Chondrocyte (in vitro differentiated cells): ENCODE results near the gene SDHAF3. TPM values are rescaled to one million over a fixed set of nuclear protein-coding genes. Genes with fewer than 3 reads are reported as not detected.
"Not testable (repeated sequence)": the region's sequence is repeated elsewhere in the genome, so short reads cannot be mapped to it uniquely, and the experiment has no call there.

Experiments
- DNase-seq: peaks from one replicate; pipeline ENCODE4 v3.0.0; 2021; ENCODE audit warnings: mixed read lengths, low spot score
- H3K27ac Mint-ChIP-seq: one replicate; pipeline ENCODE4 v1.8.0; 2021; ENCODE audit warnings: mild to moderate bottlenecking, moderate library complexity, mixed read lengths; ENCODE audit not compliant: unreplicated experiment
- H3K27me3 Mint-ChIP-seq: 2 replicates; pipeline ENCODE4 v1.8.0; 2021; ENCODE audit warnings: low read depth, mixed read lengths
- H3K36me3 Mint-ChIP-seq: 2 replicates; pipeline ENCODE4 v1.8.0; 2021; ENCODE audit warnings: low read depth, mixed read lengths
- H3K4me1 Mint-ChIP-seq: 2 replicates; pipeline ENCODE4 v1.8.0; 2021; ENCODE audit warnings: low read depth, mild to moderate bottlenecking, mixed read lengths
- H3K4me3 Mint-ChIP-seq: one replicate; pipeline ENCODE4 v1.8.0; 2021; ENCODE audit warnings: mild to moderate bottlenecking, moderate library complexity, mixed read lengths; ENCODE audit not compliant: unreplicated experiment
- H3K9me3 Mint-ChIP-seq: 2 replicates; pipeline ENCODE4 v1.8.0; 2021; ENCODE audit warnings: low read depth, mixed read lengths
- total RNA-seq: library from RNA; stranded (reverse); gene quantifications from 3 replicates; pipeline ENCODE4 v1.2.1, GENCODE V29; 2021
- TF ChIP-seq, protein P1 (sequence below): fragments of 200-600 bp; sonication (generic); IDR thresholded peaks from 2 replicates; pipeline ENCODE4 v1.5.0; 2021; ENCODE audit warnings: antibody characterized with exemption, mild to moderate bottlenecking, moderate library complexity

The SDHAF3 gene
- total RNA-seq, 1 donor from 2014 or later, result 8.0 TPM

DNA sequence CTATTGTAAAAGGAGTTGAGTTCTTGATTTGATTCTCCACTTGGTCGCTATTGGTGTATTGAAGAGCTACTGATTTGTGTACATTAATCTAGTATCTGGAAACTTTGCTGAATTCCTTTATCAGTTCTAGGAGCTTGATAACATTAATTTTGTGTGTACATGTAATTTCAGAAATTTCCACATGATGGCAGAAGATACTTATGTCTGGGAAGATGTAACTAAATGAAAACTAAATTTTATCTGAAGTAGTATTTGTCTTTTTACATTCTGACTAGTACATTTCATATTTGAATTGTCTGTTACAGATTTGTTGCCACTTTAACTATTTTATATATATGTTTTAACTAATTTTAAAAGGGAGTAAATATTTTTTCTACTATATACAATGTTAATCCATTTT lies 27.6 kb downstream of the SDHAF3 start:
- peaks cover 6% of the 10 kb centered on the region for H3K4me1 Mint-ChIP-seq
- H3K36me3 Mint-ChIP-seq, result peaks cover 12% of the 10 kb centered on the region
- H3K9me3 Mint-ChIP-seq, result peaks cover 12% of the 10 kb centered on the region
- no peaks in the 10 kb centered on the region for H3K27me3 Mint-ChIP-seq
- TF ChIP-seq, protein P1, sequence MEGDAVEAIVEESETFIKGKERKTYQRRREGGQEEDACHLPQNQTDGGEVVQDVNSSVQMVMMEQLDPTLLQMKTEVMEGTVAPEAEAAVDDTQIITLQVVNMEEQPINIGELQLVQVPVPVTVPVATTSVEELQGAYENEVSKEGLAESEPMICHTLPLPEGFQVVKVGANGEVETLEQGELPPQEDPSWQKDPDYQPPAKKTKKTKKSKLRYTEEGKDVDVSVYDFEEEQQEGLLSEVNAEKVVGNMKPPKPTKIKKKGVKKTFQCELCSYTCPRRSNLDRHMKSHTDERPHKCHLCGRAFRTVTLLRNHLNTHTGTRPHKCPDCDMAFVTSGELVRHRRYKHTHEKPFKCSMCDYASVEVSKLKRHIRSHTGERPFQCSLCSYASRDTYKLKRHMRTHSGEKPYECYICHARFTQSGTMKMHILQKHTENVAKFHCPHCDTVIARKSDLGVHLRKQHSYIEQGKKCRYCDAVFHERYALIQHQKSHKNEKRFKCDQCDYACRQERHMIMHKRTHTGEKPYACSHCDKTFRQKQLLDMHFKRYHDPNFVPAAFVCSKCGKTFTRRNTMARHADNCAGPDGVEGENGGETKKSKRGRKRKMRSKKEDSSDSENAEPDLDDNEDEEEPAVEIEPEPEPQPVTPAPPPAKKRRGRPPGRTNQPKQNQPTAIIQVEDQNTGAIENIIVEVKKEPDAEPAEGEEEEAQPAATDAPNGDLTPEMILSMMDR, result peak; percentile 89
- DNase-seq, result no peak
- no peak overlapping the region for H3K27ac Mint-ChIP-seq
- no peak overlapping the region for H3K4me3 Mint-ChIP-seq

DNA sequence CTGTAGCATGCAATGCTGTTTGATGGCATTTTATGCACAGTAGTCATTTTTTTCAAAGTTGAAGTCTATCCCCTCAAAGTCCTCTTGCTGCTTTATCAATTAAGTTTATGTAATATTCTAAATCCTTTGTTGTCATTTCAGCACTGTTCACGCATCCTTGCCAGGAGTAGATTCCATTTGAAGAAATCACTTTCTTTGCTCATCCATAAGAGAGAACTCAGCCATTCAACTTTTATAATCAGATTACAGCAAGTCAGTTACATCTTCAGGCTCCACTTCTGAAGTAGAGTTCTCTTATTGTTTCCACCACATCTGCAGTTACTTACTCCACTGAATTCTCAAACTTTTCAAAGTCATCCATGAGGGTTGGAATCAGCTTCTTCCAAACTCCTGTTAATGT lies 32.3 kb downstream of the SDHAF3 start:
- no peak for DNase-seq
- H3K9me3 Mint-ChIP-seq, result no peaks in the 10 kb centered on the region

DNA sequence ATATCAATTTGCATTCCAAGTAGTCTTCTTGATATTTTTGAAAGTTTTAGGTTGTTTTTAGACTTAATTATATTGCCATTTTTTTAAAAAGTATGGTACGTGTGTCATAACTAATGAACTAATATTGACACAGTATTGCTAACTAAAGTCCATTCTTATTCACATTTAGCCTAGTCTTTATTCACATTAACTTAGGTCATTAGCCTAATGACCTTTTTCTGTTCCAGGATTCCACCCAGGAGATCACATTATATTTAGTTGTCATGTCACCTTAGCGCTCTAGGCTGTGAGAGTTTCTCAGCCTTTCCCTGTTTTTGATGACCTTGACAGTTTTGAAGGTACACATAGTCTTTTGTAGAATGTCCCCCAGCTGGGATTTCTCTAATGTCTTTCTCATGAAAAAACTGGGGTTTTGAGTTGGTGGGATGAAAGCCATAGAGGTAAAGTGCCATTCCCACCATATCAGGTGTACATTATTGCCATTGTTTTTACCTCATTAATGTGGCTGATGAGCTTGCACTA lies 38.5 kb downstream of the SDHAF3 start:
- Mint-ChIP-seq H3K4me3 (no peak overlapping the region), H3K27me3 (no peaks in the 10 kb centered on the region), H3K9me3 (peaks cover 9% of the 10 kb centered on the region), H3K27ac (no peak overlapping the region), H3K4me1 (no peaks in the 10 kb centered on the region), H3K36me3 (peaks cover 2% of the 10 kb centered on the region)
- TF ChIP-seq, protein P1, result no peak
- DNase-seq, result no peak

More for the DNA sequence above, 32.3 kb downstream of the SDHAF3 start:
- Mint-ChIP-seq H3K36me3 (no peaks in the 10 kb centered on the region), H3K27ac (no peak overlapping the region), H3K27me3 (no peaks in the 10 kb centered on the region), H3K4me1 (peaks cover 2% of the 10 kb centered on the region), H3K4me3 (no peak overlapping the region)
- TF ChIP-seq, protein P1, result no peak

DNA sequence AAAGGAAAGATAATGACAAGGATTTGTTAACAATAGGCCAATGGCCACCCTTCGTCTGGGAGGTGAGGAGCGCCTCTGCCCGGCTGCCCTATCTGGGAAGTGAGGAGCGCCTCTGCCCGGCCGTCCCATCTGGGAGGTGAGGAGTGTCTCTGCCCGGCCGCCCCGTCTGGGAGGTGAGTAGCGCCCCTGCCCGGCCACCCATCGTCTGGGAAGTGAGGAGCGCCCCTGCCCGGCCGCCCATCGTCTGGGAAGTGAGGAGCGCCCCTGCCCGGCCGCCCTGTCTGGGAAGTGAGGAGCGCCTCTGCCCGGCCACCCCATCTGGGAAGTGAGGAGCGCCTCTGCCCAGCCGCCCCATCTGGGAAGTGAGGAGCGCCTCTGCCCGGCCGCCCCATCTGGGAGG lies 42.5 kb downstream of the SDHAF3 start:
- H3K36me3 Mint-ChIP-seq, H3K4me1 Mint-ChIP-seq, H3K27me3 Mint-ChIP-seq, DNase-seq, H3K27ac Mint-ChIP-seq, H3K4me3 Mint-ChIP-seq: not testable (repeated sequence)
- peaks cover 11% of the 10 kb centered on the region for H3K9me3 Mint-ChIP-seq

DNA sequence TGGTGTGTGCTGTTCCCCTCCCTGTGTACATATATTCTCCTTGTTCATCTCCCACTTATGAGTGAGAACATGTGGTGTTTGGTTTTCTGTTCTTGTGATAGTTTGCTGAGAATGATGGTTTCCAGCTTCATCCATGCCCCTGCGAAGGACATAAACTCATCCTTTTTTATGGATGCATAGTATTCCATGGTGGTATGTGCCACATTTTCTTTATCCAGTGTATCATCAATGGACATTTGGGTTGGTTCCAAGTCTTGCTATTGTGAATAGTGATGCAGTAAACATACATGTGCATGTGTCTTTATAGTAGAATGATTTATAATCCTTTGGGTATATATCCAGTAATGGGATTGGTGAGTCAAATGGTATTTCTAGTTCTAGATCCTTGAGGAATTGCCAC lies 44.1 kb downstream of the SDHAF3 start:
- not testable (repeated sequence) for H3K4me3 Mint-ChIP-seq, H3K36me3 Mint-ChIP-seq, DNase-seq, H3K27me3 Mint-ChIP-seq, H3K4me1 Mint-ChIP-seq, H3K27ac Mint-ChIP-seq
- peaks cover 11% of the 10 kb centered on the region for H3K9me3 Mint-ChIP-seq

DNA sequence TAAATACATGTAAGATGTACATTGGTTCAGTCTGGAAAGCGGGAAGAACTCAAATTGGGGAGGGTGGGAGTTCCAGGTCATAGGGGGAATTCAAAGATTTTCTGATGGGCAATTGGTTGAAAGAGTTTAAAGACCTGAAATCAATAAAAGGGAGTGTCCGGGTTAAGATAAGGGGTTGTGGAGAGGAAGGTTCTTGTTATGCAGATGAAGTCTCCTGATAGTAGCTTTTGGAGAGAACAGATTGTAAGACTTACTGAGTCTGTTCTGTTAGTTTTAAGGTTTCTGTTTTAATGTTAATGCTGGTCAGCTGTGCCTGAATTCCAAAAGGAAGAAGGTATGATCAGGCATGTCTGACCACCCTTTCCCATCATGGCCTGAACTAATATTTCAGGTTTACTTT lies 48.8 kb downstream of the SDHAF3 start:
- TF ChIP-seq, protein P1, result no peak
- H3K9me3 Mint-ChIP-seq, result peaks cover 3% of the 10 kb centered on the region
- no peak for DNase-seq
- no peaks in the 10 kb centered on the region for H3K4me1 Mint-ChIP-seq
- H3K27ac Mint-ChIP-seq, result no peak overlapping the region
- peaks cover 3% of the 10 kb centered on the region for H3K36me3 Mint-ChIP-seq
- H3K4me3 Mint-ChIP-seq, result no peak overlapping the region
- no peaks in the 10 kb centered on the region for H3K27me3 Mint-ChIP-seq
